ENCODE results near the gene CCL23.

The CCL23 gene

GRCh38 chr17:35969558-35970380, 48.0 kb downstream of the CCL23 start:
- peak; percentile 51 to 53 for DNase-seq (ENCODE audit: low read depth in 2 of 2)

GRCh38 chr17:35968520-35969054, 49.2 kb downstream of the CCL23 start:
- no peak for DNase-seq (ENCODE audit: low read depth in 2 of 2)

GRCh38 chr17:35965272-35965671, 52.5 kb downstream of the CCL23 start:
- no peak for DNase-seq (ENCODE audit: low read depth in 2 of 2)

GRCh38 chr17:35963663-35964062, 54.1 kb downstream of the CCL23 start:
- DNase-seq (ENCODE audit: low read depth in 2 of 2) = no peak
